NCI-H524 treated with DMSO at 0.1 percent for 48 hours (cell line): ENCODE results near the gene CENPT.

Source experiments
- DNase-seq: peaks from one replicate; lab custom pipeline; 2025; lab: John Stamatoyannopoulos, UW

Gene CENPT

GRCh38 chr16:67806428-67807147 lies 40.9 kb downstream of the CENPT start, which contains the start of the genes RANBP10 and TSNAXIP1:
Gene RANBP10 (minus strand): TSS chr16:67806560. CDS start chr16:67806536, 24 bp downstream.
Gene TSNAXIP1 (plus strand): TSS chr16:67806889. CDS start chr16:67807150, 261 bp downstream.
- peak; percentile 98 for DNase-seq

GRCh38 chr16:67805718-67806427 lies 41.6 kb downstream of the CENPT start:
- DNase-seq, result no peak

- DNase-seq, result no peak
These were observed 42.5 kb downstream of the CENPT start for GRCh38 chr16:67804853-67805542.

GRCh38 chr16:67803894-67804293 lies 43.6 kb downstream of the CENPT start:
- no peak for DNase-seq

DNA sequence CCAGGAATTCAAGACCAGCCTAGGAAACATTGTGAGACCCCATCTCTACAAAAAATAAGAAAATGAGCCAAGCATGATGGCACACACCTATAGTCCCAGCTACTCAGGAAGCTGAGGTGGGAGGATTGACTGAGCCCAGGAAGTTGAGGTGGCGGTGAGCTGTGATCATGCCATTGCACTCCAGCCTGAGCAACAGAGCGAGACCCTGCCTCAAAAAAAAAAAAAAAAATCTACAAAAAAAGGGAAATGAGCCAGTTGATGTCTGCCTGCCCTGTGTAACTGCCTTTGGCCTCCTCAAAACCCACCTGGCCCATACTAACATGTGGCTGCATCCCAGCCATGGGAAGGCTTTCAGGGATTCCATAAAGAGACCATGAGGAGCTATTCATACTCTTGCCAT lies 45.6 kb downstream of the CENPT start:
- DNase-seq, result no peak

GRCh38 chr16:67801241-67801640 lies 46.3 kb downstream of the CENPT start:
- no peak for DNase-seq

DNA sequence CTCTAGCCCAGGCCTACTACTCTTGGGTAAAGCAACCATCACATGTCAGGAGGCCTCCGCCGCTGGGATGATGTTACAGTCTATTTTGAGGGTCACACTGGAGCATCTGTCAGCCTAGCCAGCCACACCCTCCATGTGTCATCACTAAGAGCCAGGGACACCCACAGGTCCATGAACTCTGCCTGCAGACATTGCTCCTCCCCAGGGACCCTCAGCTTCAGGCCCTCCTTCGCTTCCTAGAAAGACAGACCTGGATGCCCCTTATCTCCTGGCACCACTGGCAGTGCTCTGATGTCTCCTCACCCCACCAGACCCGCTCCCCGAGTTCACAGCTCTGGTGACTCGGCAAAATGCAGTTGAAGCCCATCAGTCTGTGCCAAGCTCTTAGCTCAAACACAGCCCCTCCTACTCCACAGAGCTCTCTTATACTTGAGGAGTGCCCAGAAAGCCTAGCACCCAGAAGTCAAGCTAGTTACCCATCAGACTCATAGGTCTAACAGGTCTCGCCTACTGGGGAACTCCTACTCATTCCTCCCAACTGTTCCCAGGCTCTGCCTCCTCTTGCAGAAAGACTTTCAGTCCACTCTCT lies 47.1 kb downstream of the CENPT start:
- no peak for DNase-seq

- no peak for DNase-seq
These were observed 51.3 kb downstream of the CENPT start for GRCh38 chr16:67796099-67796718.

DNA sequence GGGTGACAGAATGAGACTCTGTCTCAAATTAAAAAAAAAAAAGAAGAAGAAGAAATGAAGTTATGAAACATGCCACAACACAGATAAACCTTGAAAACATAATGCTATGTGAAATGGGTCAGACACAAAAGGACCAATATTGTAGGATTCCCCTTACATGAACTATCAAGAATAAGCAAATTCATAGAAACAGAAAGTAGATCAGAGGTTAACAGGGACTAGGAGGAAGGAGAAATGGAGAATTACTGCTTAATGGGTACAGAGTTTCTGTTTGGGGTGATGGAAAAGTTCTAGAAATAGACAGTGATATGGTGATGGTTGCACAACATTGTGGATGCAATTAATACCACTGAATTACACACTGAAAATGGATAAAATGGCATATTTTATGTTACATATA lies 57.4 kb downstream of the CENPT start:
- DNase-seq, result no peak

DNA sequence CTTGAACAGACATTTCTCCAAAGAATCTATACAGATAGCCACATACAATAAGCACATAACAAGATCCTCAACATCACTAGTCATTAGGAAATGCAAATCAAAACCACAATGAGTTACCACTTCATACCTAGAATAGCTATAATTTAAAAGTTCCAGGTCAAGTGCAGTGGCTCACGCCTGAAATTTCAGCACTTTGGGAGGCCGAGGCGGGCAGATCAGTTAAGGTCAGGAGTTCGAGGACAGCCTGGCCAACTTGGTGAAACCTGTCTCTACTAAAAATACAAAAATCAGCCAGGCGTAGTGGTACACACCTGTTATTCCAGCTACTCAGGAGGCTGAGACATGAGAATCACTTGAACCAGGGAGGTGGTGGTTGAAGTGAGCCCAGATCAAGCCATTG lies 61.0 kb downstream of the CENPT start:
- DNase-seq, result no peak

- no peak for DNase-seq
These were observed 64.2 kb downstream of the CENPT start for GRCh38 chr16:67783353-67783725.

DNA sequence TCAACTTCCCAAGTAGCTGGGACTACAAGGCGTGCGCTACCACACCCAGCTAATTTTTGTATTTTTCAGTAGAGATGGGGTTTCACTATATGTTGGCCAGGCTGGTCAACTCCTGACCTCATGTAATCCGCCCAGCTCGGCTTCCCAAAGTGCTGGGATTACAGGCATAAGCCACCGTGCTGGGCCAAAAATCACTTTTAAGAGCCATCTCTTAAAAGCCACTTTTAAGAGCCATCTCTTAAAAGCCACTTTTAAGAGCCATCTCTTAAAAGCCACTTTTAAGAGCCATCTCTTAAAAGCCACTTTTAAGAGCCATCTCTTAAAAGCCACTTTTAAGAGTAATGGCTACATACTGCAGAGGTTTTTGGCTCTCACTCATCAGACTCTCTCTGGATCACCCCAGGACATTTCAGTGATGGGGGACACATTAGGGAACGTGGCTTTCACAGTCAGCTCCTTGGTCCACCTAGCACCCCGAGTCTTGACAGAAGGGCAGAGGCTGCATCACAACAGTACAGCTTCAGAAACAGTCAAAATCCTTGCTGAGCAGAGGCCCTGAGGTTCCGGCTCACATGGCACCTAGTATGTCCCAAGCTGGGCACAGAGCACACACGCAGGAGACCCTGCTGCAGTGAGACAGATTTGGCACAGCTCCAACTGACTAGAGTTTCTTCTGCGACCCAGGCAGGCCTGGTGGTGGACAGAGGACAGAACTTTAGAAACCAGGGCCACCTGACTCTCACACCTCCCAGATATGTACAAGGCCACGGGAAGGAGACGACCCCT lies 64.7 kb downstream of the CENPT start:
- peak; percentile 66 for DNase-seq

GRCh38 chr16:67781565-67781921 lies 66.0 kb downstream of the CENPT start:
- DNase-seq, result no peak

DNA sequence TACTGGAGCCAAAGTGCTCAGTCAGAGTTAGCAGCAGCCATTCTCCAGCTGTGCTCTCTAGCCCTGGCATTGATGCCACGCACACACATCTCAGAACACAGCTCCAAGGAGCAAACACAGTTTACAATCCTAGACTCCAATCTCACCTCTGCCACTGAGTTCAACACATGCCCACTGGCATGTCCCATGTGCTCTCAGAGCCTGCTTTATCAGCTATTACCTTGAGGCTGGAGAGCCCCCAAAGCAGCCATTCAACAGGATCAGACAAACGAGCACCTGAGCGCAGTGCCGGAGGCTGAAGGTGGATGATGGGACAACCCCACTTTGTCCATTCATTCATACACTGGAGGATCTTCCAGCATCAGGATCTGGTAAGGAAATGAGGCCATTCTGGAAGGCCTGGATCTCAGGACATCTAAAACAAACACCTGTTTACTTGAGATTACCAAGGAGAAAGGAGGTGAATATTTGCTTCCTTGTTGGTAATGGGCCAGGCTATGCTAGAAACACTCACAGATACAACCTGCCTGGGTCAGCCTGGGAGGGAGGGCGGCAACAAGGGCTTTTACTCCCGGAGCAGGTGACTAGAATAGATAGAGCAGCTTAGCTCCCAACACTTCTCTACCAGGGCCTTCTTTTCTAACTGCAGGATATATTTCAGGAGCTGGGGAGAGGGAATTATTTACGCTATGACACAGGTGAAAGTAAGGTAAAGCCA lies 66.5 kb downstream of the CENPT start:
- DNase-seq, result no peak

DNA sequence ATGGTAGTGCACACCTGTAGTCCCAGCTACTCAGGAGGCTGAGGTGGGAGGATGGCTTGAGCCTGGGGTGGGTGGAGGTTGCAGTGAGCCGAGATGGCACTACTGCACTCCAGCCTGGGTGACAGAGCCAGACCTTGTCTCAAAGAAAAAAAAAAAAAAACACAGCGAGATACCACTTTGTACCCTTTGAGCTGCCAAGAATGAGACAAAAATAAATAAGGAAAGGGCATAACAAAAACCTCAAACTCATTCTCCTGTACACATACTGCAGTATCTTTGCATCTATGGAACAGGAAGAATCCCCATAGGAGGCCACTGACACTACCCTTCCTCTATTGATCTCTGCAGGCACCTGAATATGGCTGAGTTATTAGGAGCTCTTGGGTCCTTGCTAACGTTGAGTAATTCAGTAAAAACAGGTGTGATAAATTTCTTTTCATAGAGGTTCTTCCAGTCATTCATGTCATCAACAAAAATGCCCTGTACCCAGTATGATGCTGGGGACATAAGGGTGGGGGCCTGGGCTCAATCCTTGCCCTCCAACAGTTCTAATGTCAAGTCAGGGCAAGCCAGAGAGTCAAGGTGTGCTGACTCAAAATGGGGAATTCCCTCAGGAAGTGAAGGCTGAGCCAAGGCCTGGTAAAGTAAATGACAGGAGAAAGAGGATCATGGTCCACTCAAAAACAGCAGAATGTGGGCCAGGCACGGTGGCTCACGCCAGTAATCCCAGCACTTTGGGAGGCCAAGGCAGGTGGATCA lies 68.1 kb downstream of the CENPT start:
- DNase-seq, result no peak
